GM19328 (cell line): ENCODE data around the gene ATP9A.
"Not testable (repeated sequence)": the region's sequence is repeated elsewhere in the genome, so short reads cannot be mapped to it uniquely, and the experiment has no call there.

Experiments
- ATAC-seq: cut with Tn5 transposase; IDR thresholded peaks from one replicate; pipeline ENCODE4 v1.9.1; 2021; ENCODE audit warnings: mild to moderate bottlenecking, moderate library complexity; ENCODE audit not compliant: unreplicated experiment

Gene ATP9A

DNA sequence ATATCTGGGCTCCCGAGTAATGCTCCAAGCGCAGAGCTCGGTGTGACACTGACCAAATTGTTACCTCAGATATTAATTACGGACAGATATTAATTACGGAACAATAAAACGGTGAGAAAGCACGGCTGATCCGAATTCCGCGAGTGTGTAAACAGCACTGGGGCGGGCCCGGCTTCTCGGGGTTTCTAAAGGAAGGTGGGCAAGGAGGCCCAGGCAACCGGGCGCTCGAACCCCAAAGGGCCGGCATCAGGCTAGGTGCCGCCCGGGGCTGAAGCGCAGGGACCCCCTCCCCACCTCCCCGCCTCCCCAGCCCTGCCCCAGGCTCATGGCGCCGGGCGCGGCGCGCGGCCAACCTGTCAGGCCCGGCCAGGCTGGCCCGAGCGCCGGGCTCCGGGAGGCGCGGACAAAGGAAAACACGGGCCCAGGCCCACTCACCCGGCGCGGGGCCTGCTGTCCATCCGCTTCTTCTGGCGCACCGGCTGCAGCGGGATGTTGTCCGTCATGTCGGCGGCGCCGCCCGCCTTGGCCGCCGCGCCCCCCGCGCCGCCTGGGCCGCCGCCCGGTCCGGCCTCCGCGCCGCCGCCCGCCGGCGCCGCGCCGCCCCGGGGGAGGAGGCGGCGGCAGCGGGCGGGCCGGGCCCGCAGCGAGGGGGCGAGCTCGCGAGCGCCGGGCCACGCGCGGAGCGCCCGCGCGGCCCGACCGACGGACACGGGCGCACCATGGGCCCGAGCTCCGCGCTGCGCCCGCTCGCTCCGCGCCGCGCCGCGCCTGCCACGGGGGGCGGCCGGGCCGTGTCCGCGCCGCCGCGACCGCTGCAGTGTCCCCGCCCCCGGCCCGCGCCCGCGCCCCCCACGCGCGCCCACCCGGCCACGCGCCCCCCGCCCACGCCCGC, at the start of gene ATP9A:
Gene ATP9A (minus strand): TSS at position 524 of the 892 bp plus-strand sequence. CDS start 21 bp downstream, at position 503.
- ATAC-seq, result no peak

DNA sequence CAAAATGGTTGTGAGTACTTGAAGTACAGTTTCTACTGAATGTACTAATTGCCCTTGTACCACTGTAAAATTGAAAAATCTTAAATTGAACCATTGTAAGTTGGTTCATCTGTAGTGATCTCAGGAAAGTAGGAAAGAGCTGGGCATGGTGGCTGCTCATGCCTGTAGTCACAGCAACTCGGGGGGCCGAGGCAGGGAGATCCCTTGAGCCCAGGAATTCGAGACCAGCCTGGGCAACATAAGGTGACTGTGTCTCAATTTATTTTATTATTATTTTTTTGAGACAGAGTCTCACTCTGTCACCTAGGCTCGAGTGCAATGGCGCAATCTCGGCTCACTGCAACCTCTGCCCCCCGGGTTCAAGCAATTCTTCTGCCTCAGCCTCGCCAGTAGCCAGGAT, 48.7 kb upstream of the ATP9A start:
- ATAC-seq, result not testable (repeated sequence)

DNA sequence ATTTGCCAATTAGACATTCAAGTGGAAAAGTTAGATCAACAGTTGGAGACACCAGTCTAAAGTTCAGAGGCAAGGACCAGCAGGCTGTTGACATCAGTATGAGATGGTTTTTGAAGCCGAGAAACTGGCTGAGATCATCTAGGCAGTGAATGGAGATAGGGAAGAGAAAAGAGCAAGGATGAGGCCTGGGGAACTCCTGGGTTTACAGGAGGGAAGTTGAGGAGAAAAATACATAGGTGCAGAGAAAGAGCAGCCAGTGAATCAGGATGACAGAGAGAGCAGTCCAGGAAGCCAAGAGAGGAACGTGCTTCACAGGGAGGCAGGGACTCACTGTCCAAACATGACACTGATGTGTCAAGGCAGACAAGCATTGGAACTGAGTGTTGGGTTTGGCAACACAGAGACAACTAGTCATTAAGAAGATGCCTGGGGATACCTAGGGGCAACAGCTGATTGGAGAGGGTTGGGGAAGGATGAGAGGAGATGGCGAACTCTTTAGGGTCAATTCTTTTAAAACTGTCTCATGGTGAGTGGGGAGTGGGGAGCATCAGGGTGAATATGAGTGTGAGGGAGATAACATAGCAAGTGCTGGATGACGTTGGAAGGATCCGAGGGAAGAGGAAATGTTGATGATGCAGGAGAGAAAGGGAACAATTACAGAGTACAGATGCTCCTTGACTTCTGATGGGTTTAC, 47.3 kb upstream of the ATP9A start:
- no peak for ATAC-seq

DNA sequence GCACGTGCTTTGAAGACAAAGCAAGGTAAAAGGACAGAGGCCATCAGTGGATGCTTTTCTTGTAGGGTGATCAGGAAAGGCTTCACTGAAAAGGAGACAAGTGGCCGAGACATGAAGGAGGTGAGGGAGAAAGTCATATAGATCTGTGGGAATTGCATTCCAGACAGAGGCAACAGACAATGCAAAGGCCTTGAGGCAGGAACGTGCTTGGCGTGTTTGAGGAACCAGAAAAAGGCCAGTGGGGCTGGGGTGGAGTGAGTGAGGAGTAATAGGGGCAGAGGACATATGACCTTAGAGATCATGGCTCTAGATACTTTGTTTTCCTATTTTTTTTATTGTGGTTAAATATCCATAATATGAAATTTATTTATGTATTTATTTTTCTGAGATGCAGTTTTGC, 44.7 kb upstream of the ATP9A start:
- no peak for ATAC-seq

GRCh38 chr20:51811514-51812128, 43.4 kb upstream of the ATP9A start:
- ATAC-seq, result no peak

GRCh38 chr20:51811042-51811355, 42.8 kb upstream of the ATP9A start:
- no peak for ATAC-seq

- ATAC-seq, result no peak
Measured at GRCh38 chr20:51810155-51811041, 42.2 kb upstream of the ATP9A start.

GRCh38 chr20:51807720-51808250, 39.6 kb upstream of the ATP9A start:
- ATAC-seq, result no peak

GRCh38 chr20:51804754-51805153, 36.6 kb upstream of the ATP9A start:
- ATAC-seq, result no peak

GRCh38 chr20:51803148-51803854, 35.1 kb upstream of the ATP9A start:
- no peak for ATAC-seq

DNA sequence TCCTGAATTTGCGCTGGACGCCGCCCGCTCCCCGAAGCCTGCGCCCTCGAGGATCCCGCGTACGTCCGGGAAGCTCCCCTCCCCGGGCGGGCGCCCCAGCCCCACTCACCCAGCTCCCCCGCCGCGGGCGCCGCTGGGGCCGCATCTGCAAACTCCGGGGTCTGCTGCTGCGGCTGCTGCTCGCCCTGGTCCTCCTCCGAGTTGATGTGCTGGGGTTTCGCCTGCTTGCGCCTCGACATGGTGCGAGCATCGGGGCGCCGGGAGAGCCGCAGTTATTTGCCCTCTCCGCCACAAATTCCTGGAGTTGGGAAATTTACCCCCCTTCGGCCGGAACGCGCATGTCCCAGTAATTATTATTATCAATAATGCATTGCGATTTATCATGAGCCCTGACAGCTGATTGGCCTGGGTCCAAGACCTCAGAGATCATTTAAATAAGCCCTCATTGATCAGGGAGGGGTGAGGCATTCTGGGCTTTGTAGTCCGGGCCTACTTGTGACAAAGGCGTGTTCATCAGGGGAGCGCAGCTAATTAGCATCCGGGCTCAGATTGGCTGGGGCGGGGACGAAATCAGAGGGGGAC, 34.1 kb upstream of the ATP9A start, which contains the start of gene SALL4:
Gene SALL4 (minus strand): TSS at position 352 of the 582 bp plus-strand sequence. CDS start 113 bp downstream, at position 239.
- ATAC-seq, result no peak

DNA sequence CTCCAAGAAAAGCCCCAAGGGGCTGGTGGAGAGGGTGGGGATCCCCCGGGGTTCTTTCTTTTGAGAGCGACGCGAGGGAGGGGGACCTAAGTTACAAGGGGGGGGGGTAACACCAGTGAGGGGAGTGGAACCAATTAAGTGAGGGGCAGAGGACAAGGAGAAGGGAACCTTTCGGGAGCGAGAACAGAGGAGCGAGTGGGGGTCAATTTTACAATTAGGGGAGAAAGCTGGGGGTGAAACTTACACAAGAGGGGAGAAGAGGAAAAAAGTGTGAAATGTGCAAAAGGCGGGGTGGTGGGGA, 33.6 kb upstream of the ATP9A start:
- no peak for ATAC-seq

DNA sequence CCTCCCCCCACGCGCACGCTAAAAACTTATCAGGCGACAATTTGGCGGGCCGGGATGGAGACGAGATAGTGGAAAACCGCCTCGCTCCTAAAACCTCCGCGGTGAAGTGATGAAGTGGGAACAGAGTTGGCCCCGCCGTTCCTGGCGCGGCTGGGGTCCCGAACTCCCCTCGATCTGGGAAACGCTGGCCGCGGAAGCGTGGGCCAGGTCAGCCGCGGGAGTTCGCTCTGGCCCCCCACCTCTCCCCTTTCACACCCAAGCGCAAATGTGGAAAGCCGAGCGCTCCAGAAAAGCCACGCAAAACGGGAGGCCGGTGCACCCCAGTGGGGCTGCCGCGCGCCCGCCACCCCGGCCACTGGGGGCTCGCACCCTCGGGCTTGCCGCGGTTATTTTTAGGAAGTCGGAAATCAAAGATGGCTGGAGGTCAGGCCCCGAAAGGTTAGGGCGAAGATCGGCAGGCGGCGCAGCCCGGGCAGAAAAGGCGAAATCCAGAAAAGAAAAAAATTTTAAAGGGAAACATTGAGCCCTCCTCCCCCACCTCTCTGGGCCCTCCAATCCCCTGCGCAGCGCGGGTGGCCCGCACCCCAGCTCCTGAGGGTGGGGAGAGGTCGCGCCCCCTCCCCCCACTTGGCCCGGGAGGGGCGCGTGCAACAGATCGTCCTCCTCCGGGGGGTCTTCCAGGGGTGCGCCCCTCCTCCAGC, 33.1 kb upstream of the ATP9A start:
- no peak for ATAC-seq

DNA sequence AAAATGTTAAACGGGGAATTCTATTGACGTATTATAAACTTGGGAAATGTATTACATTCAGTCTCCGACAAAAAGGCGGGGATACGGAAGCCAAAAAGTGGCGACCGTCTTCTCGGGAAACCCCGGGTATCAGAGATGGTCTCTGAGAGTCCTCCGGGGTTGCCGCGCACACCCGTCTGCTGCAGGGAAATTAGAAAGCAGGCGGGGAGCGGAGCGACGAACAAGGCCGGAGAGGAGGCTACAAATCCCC, 32.6 kb upstream of the ATP9A start:
- no peak for ATAC-seq

DNA sequence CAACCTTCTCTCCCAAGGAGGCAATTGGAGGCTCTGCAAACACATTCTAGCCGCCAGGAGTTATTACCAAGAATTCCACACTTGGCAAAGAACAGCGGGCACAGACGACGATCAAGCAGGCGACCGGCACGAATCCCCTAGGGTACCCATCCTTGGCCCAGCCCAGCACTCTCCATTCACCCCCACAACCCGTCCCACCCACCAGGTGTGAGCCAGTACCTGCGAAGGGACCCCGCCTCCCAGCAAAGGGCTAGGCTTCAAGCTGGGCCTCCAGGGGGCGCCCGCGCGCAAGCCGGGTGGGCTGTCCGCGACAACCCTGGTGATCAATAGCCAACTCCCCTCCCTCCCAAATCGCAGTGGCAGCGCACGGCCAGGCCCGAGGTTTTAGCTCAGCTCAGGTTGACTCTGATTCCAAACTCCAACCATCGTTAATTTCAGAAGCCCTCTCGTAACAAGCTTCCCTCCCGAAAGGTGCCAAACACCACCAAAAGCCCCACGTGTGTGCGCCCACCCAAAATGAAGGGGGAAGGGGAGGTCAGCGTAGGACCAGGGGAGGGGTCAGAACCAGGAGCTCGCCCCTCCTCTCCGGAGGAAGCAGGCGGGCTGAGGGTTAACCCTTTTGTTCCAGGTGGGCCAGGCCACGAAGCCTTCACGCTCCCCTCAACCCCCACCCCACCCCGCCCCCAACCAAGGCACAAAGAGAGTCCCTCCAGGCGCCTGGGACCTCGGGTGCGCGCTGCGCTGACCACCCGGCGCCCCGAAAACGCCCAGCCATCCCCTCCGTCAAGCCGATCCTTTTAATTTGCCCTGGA, 32.1 kb upstream of the ATP9A start:
- no peak for ATAC-seq

- ATAC-seq, result no peak
Measured at GRCh38 chr20:51799401-51799860, 31.2 kb upstream of the ATP9A start.

DNA sequence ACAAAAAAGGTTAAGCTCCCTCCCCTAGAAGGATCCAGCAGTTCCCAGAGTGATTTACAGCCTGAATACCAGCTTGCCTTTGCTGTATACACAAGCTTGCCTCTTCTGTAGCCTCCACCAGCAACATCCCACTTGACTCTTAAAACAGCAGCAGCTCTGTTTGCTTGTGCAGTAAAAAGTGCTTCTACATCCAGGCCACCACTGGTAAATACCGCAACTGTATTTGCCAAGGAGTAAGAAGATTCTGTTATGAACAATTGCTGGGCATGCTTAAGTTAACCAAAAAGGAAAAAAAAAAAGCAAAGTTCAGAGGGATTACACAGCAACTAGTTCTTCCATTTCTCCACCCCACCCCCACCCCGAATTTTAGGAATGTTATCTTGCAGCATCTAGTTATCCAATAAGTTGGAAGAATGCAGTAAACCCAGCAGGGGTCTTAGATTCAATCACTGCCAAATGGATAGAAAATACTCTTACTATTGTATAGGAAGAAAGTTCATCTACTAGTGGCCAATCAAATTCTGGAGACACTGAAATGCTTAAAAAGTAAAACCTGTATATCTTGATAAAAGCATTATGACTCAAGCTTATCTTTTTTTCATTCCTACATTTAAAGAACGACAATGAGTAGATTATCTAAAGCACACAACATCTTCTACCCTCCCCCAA, 29.3 kb upstream of the ATP9A start:
- ATAC-seq, result no peak

- ATAC-seq, result no peak
Measured at GRCh38 chr20:51796340-51796739, 28.1 kb upstream of the ATP9A start.
